Measurements from ENCODE around the gene SAMD4A.

Gene SAMD4A

GRCh38 chr14:54807881-54808280 is 241.0 kb downstream of the SAMD4A start:
- no peak for DNase-seq

DNA sequence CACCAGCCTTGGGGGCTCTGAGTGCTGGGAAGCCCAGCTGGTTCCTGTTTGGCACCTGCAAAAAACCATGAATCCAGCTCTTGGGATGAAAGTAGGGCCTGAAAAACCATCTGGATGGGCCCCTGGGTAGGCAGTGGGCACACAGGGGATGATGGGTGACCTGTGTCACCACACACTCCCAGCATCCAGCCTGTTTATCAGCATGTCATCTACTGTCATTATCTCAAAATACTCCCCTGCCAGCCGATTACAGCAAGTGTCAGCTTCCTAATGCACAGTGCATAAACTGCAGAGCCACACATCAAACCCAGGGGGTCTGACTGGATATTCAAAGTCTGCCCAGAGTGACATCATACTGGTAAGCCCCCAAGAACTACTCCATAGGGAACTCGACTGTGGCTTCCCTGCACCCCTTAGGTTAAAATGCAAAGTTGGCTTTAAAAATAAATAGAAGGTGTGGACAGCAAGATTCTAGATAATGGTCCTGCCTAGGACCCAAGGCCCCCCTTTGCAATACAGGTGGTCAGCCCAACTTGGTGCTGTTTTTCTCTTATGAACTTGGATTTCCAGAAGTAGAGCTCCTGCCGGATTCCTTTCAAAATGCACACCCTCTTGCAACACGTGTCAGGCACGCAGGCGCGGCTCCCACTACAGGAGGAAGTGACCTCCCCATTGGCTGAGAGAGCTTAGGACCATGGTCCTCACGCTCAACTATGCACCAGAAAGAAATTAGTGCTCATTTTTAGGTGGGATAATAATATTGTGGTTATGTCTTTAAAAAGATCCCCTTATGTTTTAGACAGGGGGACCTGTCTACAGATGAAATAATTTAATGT is 241.6 kb downstream of the SAMD4A start:
- DNase-seq, result no peak

DNA sequence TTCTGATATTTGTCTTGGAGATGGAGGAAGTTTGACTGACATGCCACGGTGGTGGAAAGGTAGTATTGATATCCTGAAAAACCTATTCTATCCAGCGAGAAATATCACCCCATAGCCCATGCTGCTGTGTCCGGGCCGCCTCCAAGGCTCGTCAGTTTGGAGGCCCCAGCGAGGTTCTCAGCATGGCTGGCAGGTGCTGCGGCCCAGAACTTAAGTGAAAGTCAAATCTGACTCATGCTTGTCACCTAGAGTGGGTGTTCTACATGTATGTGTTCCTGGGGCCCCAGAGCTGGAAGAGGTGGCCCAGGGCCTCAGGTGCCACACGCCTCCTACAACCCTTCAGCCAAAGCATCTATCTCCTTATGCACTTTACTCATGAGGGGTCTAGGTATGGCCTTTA is 242.8 kb downstream of the SAMD4A start:
- no peak for DNase-seq

DNA sequence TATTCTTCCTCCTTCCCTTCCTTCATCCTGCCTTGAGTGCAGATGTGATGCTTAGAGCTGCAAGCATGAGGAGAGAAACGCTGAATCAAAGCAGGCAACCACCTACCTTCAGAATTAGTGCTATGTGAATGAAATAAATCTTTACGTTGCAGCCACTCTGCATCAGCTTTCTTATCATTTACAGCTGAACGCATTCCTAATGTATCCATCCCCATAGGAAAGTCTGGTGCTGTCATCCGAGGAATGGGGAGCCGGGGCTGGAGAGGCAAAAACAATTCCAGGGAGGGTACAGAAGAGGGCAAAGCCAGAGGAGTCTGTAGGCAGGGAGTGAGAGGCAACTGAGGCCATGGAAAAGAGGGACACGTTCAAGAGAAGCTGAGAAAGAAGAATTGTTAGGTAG is 245.7 kb downstream of the SAMD4A start:
- no peak for DNase-seq

DNA sequence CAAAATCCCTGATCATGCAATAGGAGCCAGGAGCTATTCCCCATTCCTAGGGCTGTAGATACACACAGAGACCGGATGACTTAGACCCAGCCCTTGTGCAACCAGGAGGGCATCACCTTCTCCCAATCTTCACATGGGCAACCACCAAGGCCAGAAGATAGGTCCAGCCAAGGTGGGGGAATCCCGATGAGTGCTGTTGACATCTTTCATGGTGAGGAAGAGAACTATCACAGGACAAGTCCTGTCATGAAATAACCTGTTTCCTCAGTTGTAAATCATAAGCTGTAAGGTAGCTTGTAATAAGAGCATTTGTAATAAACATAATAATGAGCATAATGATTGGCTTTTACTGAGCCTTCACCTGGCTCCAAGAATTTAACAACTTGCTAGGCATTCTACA is 246.2 kb downstream of the SAMD4A start:
- no peak for DNase-seq

DNA sequence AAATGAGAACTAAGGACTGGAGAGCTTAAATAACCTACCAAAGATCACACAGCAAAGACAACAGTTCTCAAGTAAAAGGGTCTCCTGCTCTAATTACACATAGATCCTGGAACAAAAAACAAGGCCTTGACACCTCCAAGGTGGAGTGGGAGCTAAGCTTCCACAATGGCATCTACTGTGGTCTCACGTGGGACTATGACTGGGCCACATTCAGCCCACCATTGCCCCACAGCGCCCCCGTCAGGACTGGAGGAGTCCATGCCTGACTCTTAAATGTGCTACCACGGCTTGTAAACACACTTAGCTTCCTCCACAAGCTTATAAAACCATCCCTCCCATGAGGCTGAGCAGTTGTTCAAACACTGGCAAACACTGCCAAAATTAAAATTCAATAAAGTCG is 247.1 kb downstream of the SAMD4A start:
- DNase-seq, result no peak

DNA sequence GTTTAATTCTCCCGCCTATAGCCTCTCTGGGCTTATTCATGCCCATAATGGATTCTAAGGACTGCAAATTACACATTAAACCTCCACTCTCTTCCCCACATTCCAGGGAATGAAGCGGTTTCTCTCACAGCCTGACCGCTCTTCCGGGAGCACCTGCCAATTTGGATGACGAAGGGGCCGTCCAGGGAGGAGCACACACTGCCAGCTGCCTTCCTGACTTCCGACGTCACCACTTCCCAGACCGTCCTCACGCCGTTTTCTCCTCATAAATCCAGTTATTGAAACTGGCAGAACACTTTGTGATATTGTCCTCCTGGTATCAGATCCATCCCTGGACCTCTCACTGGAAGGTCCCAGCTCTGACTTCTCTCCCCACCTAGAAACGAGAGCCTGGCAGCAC is 248.1 kb downstream of the SAMD4A start:
- peak; percentile 78 for DNase-seq

- no peak for DNase-seq
Measured at GRCh38 chr14:54815515-54815914, 248.6 kb downstream of the SAMD4A start.

- DNase-seq, result no peak
Measured at GRCh38 chr14:54816450-54816849, 249.5 kb downstream of the SAMD4A start.

DNA sequence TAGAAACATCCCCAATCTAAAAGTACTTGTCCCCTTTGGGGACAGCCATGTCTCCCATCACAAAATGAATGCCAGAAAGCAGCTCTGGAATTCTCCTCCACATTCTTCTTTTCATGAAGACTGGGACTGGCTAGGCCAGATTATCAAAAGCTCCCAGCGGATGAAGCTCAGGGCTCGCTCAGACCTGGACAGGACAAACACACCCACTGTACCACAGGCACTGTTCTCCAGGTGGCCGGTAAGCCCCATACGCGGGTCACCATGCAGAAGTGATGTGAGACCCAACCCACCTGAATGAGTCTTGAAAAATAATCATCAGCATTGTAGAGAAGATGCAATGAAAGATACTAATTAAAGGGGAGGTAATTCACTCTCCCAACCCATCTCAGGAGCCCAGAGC is 250.6 kb downstream of the SAMD4A start:
- DNase-seq, result no peak

DNA sequence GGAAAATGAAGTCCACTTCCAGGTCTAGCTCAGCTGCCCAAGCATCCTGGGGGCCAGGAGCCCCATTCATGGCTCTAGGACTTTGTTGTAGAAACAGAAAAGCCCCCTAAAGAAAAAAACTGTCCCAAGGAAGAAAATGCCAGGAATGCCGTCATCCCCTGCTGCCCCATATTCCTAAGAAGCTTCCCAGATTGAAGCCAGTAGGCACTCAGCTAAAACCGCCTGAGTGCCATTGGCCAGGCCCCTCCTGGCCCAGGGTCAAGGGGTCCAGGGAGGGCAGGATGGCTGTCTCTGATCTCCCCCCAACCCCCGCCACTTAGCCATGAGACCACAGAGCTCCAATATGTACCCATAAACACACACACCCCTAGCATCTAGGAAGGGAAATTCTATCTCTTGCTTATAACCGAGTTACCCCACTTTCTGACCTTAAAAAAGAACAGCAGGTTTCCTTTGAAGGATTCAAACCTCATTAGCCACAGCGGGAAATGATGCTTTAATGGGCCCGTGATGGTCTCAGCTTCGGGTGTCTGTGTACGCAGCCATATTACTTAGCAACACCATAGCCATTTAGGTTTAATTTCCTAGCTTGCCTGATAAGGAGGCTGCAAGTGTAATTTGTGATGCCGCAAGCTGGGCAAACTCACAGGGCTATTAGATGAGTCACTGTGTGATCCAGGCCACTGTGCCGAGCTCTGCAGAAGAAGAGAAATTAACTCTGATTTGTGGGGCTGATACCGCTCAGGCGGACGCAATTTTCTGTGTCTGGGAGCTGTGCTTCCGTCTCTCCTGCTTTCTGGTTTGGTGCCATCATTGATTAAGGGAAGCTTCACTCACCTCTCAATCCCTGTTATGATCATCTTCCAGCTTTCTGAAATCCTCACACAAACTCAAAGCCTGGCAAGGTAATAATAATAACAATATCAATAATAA is 251.5 kb downstream of the SAMD4A start:
- no peak for DNase-seq

DNA sequence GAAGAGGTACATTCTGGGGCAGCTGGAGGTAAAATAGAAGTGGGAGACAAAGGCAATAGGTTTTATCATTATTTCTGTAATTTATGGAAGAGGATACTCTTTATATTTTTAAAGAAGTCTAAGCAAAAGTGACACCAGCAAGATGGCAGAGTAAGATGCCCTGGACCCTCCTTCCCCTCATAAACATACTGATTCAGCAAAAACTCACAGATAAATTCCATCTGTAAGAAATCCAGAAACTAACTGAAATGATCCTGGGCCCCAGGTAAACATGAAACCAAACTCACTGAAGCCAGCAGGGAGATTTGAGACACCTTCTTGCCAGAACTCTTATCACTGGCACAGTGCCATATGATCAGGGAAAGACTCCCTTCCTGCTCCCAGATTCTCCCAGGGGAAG is 255.8 kb downstream of the SAMD4A start:
- DNase-seq, result no peak

DNA sequence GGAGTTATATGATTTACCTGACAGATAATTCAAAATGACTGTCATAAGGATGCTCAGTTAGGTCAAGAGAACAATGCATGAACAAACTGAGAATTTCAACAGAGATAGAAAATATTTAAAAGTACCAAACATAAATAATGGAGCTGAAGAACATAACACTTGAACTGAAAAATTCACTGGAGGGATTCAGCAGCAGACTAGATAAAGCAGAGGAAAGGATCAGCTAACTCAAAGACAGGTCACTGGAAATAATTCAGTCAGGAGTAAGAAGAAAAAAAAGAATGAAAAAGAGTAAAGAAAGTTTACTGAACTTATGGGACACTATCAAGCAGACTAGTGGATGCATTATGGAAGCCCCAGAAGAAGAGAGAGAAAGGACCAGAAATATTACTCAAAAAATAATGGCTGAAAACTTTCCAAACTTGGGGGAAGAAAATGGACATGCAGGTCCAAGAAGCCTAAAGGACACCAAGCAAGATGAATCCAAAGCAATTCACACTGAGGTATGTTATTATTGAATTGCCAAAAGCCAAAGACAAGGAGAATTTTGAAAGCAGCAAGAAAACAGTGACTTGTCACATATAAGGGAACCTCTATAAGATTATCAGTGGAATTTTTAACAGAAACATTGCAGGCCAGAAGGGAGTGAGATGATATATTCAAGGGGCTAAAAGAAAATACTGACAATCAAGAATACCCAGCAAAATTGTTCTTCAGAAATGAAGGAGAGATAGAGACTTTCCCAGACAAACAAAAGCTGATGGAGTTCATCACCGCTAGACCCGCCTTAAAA is 257.0 kb downstream of the SAMD4A start:
- DNase-seq, result no peak

GRCh38 chr14:54828037-54828436 is 261.1 kb downstream of the SAMD4A start:
- DNase-seq, result no peak

DNA sequence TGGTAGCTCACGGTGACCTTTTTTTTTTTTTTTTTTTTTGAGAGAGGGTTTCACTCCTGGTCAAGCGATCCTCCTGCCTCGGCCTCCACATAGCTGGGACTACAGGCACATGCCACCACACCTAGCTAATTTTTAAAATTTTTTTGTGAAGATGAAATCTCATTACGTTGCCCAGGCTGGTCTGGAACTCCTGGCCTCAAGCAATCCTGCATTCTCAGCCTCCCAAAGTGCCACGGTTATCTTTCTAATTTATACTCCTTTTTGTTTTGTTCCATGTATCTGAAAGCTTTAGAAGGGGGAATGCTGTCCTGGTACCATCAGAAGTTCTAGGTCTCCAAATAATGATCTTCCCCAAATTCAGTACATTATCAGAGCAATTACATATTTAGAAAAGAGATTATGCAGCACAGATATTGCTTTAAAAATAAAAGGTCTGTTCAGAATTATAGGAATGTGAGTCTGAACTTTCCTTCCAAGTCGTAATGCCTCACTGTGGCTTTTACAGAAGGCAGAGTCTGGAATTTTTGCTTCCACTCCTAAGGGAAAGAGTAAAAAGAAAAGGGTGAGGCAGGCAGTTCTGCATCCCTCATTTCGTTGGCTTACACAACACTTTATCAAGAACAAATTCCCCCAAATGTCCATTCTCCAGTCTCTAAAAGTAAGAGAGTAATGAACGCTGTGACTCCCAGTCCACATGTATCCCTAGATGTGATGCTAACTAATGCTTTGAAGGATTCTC is 262.7 kb downstream of the SAMD4A start:
- DNase-seq, result no peak

DNA sequence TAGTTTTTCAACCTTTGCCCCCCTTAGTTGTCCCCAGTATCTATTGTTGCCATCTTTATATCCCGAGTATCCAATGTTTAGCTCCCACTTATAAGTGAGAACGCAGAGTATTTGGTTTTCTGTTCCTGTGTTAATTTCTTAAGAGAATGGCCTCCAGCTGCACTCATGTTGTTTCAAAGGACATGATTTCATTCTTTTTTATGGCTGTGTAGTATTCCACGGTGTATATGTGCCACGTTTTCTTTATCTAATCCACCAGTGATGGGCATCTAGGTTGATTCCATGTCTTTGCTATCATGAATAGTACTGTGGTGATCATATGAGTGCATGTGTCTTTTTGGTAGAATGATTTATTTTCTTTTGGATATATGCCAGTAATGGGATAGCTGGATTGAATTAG is 263.7 kb downstream of the SAMD4A start:
- no peak for DNase-seq

DNA sequence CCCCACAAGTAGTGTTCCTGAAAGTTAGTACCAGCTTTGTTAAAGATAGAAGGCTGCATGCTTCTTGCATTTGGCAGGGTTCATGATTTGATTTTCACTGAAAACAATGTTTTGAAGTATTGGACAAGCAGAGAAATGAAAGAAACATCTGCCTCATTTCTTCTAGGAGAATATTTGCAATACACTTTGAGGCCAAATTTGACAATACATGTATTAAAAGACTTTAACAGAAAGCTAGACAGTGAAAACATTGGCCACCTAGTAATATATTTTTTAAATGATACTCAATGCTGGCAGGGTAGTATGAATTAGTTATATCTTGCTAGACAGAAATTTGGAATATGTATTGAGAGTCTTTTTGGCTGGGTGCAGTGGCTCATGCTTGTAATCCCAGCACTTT is 267.2 kb downstream of the SAMD4A start:
- no peak for DNase-seq

GRCh38 chr14:54834727-54835126 is 267.8 kb downstream of the SAMD4A start:
- no peak for DNase-seq

GRCh38 chr14:54836231-54836630 is 269.3 kb downstream of the SAMD4A start:
- no peak for DNase-seq

DNA sequence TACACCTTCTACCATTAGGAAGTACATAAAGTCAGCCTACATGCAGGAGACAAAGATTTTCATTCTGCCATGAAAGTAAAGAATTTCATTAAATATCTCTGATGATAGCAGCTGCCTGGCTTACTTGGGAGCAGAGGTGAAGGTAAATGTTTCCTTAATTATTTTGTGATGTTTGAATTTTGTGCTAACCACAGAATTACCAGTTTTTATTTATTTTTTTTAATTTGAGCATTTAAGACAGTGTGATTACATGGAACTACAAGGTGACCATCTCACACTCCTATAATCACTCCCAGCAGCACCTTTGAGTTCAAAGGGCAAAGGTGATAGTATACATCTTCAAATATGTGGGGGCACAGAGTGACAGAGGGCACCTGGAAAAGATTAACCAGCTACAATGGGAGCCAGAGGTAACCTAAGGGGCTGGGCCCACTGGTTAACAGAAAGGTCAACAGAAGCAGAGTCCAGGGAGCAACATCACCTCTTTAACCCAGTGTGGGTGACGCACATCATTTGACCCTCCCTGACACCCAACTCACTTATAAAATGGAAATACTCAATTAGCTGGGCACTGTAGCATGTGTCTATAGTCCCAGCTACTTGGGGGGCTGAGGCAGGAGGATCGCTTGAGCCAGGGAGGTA is 270.7 kb downstream of the SAMD4A start:
- DNase-seq, result no peak

DNA sequence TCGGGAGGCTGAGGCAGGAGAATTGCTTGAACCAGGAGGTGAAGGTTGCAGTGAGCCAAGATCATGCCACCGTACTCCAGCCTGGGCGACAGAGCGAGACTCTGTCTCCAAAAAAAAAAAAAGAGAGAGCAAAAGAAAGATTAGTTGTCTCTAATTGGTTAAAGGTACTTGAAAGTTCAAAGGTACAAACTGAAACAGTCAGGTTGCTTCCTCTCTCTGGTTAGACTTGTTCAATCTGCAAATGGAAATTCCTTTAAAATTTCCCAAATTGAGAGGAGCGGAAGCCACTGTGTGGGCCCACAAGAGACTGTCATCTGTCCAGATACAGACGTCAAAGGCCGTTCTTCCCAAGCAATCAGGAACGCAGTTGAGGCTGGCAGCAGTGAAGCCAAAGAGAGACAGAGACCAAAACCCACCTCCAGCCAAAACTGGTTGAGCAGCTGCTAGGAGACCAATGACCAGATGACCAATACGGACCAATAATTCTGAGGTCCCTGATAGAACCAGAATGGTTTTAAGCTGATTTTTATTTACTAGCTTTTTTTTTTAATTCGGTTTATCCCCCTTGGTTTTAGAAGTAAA is 272.1 kb downstream of the SAMD4A start:
- no peak for DNase-seq

- peak; percentile 55 for DNase-seq
Measured at GRCh38 chr14:54839701-54840119, 272.8 kb downstream of the SAMD4A start.
